GM21576 (cell line): ENCODE measurements around the gene CFAP97D2.
"Not testable (repeated sequence)": the region's sequence is repeated elsewhere in the genome, so short reads cannot be mapped to it uniquely, and the experiment has no call there.

Experiments used
- ATAC-seq: cut with Tn5 transposase; IDR thresholded peaks from one replicate; pipeline ENCODE4 v1.9.1; 2021; ENCODE audit warnings: mild to moderate bottlenecking, moderate library complexity; ENCODE audit not compliant: unreplicated experiment

CFAP97D2 gene

GRCh38 chr13:114179087-114179658 lies at the start of gene CFAP97D2:
Gene CFAP97D2, plus strand, starts transcription at chr13:114179257. Its CDS starts 74 bp downstream, at chr13:114179331.
- ATAC-seq: no peak

- no peak for ATAC-seq
These were observed 49.4 kb upstream of the CFAP97D2 start for GRCh38 chr13:114129649-114130062.

- ATAC-seq: no peak
These were observed 48.8 kb upstream of the CFAP97D2 start for GRCh38 chr13:114130131-114130836.

- ATAC-seq: no peak
These were observed 48.0 kb upstream of the CFAP97D2 start for GRCh38 chr13:114130837-114131582.

- ATAC-seq: no peak
These were observed 47.3 kb upstream of the CFAP97D2 start for GRCh38 chr13:114131583-114132418.

GRCh38 chr13:114132419-114133121 lies 46.5 kb upstream of the CFAP97D2 start, which contains the start of gene RASA3:
Gene RASA3, minus strand, starts transcription at chr13:114132623. Its CDS starts 134 bp downstream, at chr13:114132489.
- peak; percentile 51 for ATAC-seq

GRCh38 chr13:114133126-114133525 lies 45.9 kb upstream of the CFAP97D2 start:
- ATAC-seq: not testable (repeated sequence)

GRCh38 chr13:114133552-114133951 lies 45.5 kb upstream of the CFAP97D2 start:
- ATAC-seq: not testable (repeated sequence)

GRCh38 chr13:114134111-114134943 lies 44.7 kb upstream of the CFAP97D2 start:
- ATAC-seq: no peak

GRCh38 chr13:114134944-114135610 lies 44.0 kb upstream of the CFAP97D2 start:
- ATAC-seq: no peak

GRCh38 chr13:114135731-114136171 lies 43.3 kb upstream of the CFAP97D2 start:
- ATAC-seq: no peak

- no peak for ATAC-seq
These were observed 42.5 kb upstream of the CFAP97D2 start for GRCh38 chr13:114136576-114136975.

- ATAC-seq: no peak
These were observed 38.7 kb upstream of the CFAP97D2 start for GRCh38 chr13:114140131-114140905.

GRCh38 chr13:114140906-114141250 lies 38.2 kb upstream of the CFAP97D2 start:
- no peak for ATAC-seq

- no peak for ATAC-seq
These were observed 37.6 kb upstream of the CFAP97D2 start for GRCh38 chr13:114141261-114141996.

- ATAC-seq: no peak
These were observed 36.9 kb upstream of the CFAP97D2 start for GRCh38 chr13:114142137-114142550.
